Thymus (tissue), 11 donors: ENCODE measurements around the gene IL1RAPL1. TPM values are rescaled to one million over a fixed set of nuclear protein-coding genes. Genes with fewer than 3 reads are reported as not detected.
"Not testable (repeated sequence)": the region's sequence is repeated elsewhere in the genome, so short reads cannot be mapped to it uniquely, and the experiment has no call there.

Experiments
- DNase-seq, 9 donors: peaks; one replicate each; pipeline ENCODE4 v3.0.0-alpha.2; 2013; ENCODE audit warnings: low spot score in 9 of 9, low read depth in 6 of 9, missing footprints in 1 of 9
- H3K27ac ChIP-seq, 2 donors: one replicate each; pipeline ENCODE4 v1.5.1; 2013; ENCODE audit warnings: control low read depth in 1 of 2, low read depth in 1 of 2, low read length in 1 of 2, mild to moderate bottlenecking in 1 of 2, moderate library complexity in 1 of 2
- H3K27me3 ChIP-seq, 2 donors: one replicate each; pipeline ENCODE4 v1.5.1; 2013; ENCODE audit warnings: low read length in 1 of 2; ENCODE audit not compliant: control insufficient read depth in 2 of 2, insufficient read depth in 1 of 2
- H3K36me3 ChIP-seq, 2 donors: one replicate each; pipeline ENCODE4 v1.5.1; 2013; ENCODE audit warnings: low read length in 1 of 2, mild to moderate bottlenecking in 1 of 2, moderate library complexity in 1 of 2; ENCODE audit not compliant: control insufficient read depth in 2 of 2, insufficient read depth in 2 of 2
- H3K4me1 ChIP-seq, 2 donors: one replicate each; pipeline ENCODE4 v1.5.1; 2013; ENCODE audit warnings: low read length in 2 of 2; ENCODE audit not compliant: control insufficient read depth in 2 of 2, insufficient read depth in 2 of 2
- H3K4me3 ChIP-seq, 2 donors: one replicate each; pipeline ENCODE4 v1.5.1; 2013; ENCODE audit warnings: low read length in 2 of 2, control low read depth in 1 of 2, mild to moderate bottlenecking in 1 of 2
- H3K9me3 ChIP-seq, 2 donors: one replicate each; pipeline ENCODE4 v1.5.1; 2013; ENCODE audit warnings: low read length in 1 of 2, mild to moderate bottlenecking in 1 of 2; ENCODE audit not compliant: control insufficient read depth in 2 of 2, insufficient read depth in 1 of 2
- WGBS: extraction: QIAGEN DNeasy Blood & Tissue Kit; methylation state at CpG from one replicate; pipeline ENCODE4 v1.1.7; 2013; 5-methylcytosine and 5-hydroxymethylcytosine counted together
- polyA plus RNA-seq: library from polyadenylated mRNA; stranded (reverse); fragments of 200-250 nt; gene quantifications from one replicate; pipeline ENCODE4 v1.2.3, GENCODE V29; 2013
- total RNA-seq: library from RNA; stranded (reverse); fragments of 120-200 nt; gene quantifications from one replicate; pipeline ENCODE4 v1.2.4, GENCODE V29; 2013
- donor health status: healthy.

Gene IL1RAPL1
- total and polyA plus RNA-seq, 2 donors = 0.02 to 0.33 TPM

DNA sequence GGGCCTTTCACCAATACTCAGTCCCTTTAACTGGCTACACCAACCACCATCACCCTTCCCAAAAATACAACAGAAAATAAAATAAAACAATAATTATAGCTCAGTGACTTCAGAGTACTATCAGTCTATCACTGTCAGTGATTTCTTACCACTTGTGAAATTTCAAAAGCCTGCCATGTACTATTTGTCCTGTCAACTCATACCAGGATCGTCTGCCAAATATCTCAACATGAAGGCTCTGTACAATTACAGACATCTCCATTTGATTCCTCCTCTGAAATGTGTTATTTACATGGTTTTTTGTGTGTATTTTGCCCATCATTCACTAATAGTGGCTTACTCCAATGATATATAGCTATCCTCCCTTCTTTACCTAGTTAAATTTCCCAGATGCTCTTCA lies 772.0 kb downstream of the IL1RAPL1 start:
- Histone ChIP-seq H3K4me3 (no peak overlapping the region), H3K4me1 (no peaks in the 10 kb centered on the region), H3K36me3 (no peaks in the 10 kb centered on the region), H3K9me3 (no peaks in the 10 kb centered on the region), H3K27me3 (no peaks in the 10 kb centered on the region), H3K27ac (no peak overlapping the region)
- WGBS = 97% methylated on average over 1 of the region's 1 CpG
- no peak for DNase-seq

DNA sequence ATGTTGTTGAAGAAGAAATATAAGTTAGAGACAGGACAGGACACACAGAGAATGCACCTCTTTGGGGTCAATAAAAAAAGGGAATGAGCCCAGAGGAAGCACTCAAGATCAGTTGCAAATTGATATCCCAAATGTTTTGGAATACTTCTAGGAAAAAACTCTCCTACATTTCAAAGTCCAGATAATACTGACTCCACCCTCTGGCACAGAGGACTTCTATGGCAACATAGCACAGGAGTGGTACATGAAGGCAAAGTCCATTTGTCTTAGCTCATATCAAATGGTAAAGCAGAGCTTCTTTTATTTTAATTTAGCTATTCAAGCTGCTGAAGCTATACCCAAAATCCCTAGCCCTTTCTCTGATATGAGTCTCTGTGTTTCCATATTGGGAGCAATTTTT lies 787.5 kb downstream of the IL1RAPL1 start:
- H3K4me3 ChIP-seq, H3K4me1 ChIP-seq, H3K27ac ChIP-seq, H3K36me3 ChIP-seq, H3K27me3 ChIP-seq, DNase-seq: not testable (repeated sequence)
- peaks cover 0 to 11% of the 10 kb centered on the region in 2 donors for H3K9me3 ChIP-seq

DNA sequence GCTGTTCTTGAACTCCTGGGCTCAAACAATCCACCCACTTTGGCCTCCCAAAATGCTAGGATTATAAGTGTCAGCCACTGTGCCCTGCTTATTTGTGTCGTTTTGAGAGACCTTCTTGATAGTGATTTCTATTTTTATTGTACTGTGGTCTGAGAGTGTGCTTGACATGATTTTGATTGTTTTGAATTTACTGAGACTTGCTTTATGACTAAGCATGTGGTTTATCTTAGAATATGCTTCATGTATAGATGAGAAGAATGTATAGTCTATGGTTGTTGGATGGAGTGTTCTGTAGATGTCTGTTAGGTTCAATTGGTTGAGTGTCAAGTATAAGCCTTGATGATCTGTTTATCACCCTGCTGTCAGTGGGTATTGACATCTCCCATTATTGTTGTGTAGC lies 789.3 kb downstream of the IL1RAPL1 start:
- Histone ChIP-seq H3K4me1 (no peaks in the 10 kb centered on the region), H3K36me3 (no peaks in the 10 kb centered on the region), H3K4me3 (no peak overlapping the region), H3K9me3 (peaks cover 0 to 14% of the 10 kb centered on the region in 2 donors), H3K27ac (no peak overlapping the region), H3K27me3 (no peaks in the 10 kb centered on the region)
- DNase-seq = no peak
- 85% methylated on average over 1 of the region's 1 CpG for WGBS

DNA sequence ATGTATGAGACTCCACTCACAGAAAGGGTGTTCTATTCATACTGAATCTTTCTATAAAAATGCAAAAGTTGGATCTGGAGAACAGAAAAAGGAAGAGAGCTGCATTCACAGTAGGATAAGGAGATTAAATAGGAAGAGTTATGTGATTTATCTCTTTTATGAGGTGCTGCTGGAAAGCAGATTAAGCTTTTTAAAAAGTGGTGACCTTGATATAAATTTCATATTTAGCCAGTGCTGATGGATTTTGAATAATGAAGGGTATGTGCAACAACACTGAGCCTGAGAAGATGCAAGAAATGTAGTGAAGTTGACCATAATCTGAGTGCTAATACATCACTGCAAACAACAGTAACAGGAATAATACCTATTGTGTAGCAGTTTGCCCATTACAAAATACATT lies 795.6 kb downstream of the IL1RAPL1 start:
- Histone ChIP-seq H3K4me1 (no peaks in the 10 kb centered on the region), H3K36me3 (no peaks in the 10 kb centered on the region), H3K9me3 (peaks cover 0 to 14% of the 10 kb centered on the region in 2 donors), H3K4me3 (no peak overlapping the region), H3K27ac (no peak overlapping the region), H3K27me3 (no peaks in the 10 kb centered on the region)
- DNase-seq = no peak

DNA sequence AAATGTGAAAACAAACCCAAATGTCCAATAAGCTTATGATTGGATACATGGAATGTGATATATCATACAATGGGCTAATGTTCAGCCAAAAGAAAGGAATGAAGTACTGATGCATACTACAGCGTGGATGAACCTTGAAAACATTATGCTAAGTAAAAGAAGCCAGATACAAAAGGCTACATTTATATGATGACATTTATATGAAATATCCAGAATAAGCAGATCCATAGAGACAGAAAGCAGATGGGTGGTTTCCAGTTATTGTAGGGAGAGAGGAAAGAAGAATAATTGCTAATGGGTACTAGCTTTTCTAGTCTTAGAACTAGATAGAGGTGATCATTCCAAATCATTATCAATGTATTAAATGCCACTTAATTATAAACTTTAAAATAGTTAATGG lies 801.3 kb downstream of the IL1RAPL1 start:
- no peak overlapping the region for H3K27ac ChIP-seq
- no peak for DNase-seq
- no peaks in the 10 kb centered on the region for H3K4me1 ChIP-seq
- H3K36me3 ChIP-seq = no peaks in the 10 kb centered on the region
- no peaks in the 10 kb centered on the region for H3K9me3 ChIP-seq
- WGBS = 86% methylated on average over 1 of the region's 1 CpG
- H3K4me3 ChIP-seq = no peak overlapping the region
- no peaks in the 10 kb centered on the region for H3K27me3 ChIP-seq

DNA sequence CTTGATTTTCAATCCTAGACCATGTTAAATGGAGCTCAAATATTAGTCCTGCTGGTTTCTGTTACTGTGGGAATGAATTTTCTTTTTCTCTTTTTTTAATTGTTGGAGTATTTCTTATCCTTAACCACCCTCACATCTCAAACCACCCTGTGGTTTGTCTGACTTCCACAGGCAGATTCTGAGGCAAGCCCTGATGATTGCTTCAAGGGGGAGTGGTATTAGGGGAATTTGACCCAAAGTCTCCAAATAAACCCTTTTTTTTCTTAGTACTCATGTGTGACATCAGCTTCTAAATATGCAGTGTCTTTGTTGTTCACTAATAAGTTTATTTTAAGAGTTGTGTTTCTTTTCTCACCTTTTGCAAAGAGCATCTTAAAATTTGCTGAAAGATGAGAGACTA lies 810.3 kb downstream of the IL1RAPL1 start:
- no peaks in the 10 kb centered on the region for H3K36me3 ChIP-seq
- no peak overlapping the region for H3K27ac ChIP-seq
- H3K4me1 ChIP-seq = no peaks in the 10 kb centered on the region
- H3K4me3 ChIP-seq = no peak overlapping the region
- H3K9me3 ChIP-seq = no peaks in the 10 kb centered on the region
- no peak for DNase-seq
- H3K27me3 ChIP-seq = no peaks in the 10 kb centered on the region

DNA sequence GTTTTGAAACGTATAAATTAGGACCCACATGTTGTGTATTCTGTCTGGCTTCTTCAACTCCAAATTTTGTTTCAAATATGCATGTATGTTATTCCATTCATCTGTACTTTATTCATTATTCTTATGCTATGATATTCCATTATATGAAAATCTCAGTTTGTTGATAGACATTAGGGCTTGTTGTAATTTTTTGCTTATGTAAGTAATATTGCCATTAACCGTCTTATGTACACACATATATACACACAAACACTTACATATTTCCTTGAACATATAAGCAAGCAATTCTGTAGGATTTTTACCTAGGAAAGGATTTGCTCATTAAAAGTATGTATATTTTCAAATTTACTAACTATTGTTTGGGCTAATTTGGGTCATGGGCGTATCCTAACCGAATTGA lies 820.1 kb downstream of the IL1RAPL1 start:
- H3K36me3 ChIP-seq = no peaks in the 10 kb centered on the region
- no peak for DNase-seq
- H3K27ac ChIP-seq = no peak overlapping the region
- no peak overlapping the region for H3K4me3 ChIP-seq
- no peaks in the 10 kb centered on the region for H3K27me3 ChIP-seq
- 97% methylated on average over 4 of the region's 4 CpGs for WGBS
- no peaks in the 10 kb centered on the region for H3K4me1 ChIP-seq
- H3K9me3 ChIP-seq = no peaks in the 10 kb centered on the region

DNA sequence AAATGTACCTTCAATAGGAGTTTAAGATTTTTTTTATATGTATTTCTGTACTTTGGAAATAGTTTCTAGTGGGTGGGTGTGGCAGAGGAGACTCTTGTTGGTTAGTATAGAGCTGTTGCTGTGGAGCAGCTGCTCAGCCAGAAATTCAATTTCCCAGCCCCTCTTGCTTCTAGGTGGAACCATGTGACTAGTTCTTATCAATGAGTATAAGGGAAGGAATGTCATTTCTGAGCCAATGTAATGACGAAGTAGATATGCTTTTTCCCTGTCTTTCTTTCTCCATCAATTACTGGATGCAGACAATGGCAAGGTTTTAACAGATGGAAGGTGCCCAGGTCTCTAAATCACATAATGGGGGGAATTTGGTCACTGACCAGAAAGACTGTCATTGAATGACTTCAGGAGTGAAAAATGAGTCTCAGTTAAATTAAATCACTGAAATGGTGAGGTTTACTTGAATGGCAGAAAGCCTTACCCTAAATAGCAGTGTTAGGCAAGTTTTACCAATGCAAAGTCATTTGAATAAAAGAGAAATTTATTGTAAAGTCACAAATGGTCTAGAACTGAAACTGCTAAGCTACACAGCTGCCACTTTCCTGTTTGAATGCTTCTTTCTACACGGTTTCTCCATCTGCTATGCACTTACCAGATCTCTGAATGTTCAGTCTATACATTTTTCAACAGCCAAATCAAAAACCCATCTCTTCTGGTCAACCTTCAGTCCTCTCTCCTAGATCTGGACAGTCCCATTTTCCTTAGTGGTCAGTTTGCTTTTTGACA lies 832.7 kb downstream of the IL1RAPL1 start:
- H3K27me3 ChIP-seq = no peaks in the 10 kb centered on the region
- no peaks in the 10 kb centered on the region for H3K36me3 ChIP-seq
- no peak overlapping the region for H3K4me3 ChIP-seq
- H3K4me1 ChIP-seq = no peaks in the 10 kb centered on the region
- WGBS = 75% methylated on average over 2 of the region's 2 CpGs
- no peak for DNase-seq
- no peak overlapping the region for H3K27ac ChIP-seq
- H3K9me3 ChIP-seq = no peaks in the 10 kb centered on the region

DNA sequence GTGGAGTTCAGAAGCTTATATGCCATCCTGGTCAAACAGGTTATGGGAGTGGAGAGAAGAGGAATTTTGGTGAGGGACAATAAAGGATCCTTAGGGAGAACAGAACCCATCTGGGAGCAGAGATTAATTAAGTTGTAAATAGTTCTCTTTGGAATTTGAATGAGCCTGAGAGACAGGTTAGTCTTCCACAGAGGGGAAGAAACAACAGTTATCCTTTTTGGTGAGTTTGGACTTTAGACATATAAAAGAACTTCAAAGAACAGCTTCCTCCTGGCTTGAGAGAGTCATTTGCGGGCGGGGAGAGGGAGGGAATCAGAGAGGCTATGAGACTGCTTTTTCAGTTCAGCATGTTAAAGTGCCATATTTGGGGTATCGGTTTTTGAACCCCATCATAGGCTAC lies 834.8 kb downstream of the IL1RAPL1 start:
- Histone ChIP-seq H3K27ac (no peak overlapping the region), H3K4me3 (no peak overlapping the region), H3K36me3 (no peaks in the 10 kb centered on the region), H3K4me1 (no peaks in the 10 kb centered on the region), H3K27me3 (no peaks in the 10 kb centered on the region), H3K9me3 (no peaks in the 10 kb centered on the region)
- WGBS = 82% methylated on average over 3 of the region's 3 CpGs
- no peak for DNase-seq
